ENCODE data around the gene SMIM35. TPM values are rescaled to one million over a fixed set of nuclear protein-coding genes. Genes with fewer than 3 reads are reported as not detected.

SMIM35 gene
- total RNA-seq, 3 donors from 2014 or later (not counting 1 experiment from before 2014, with no cell fraction given): 0.30 to 0.68 (median 0.33) TPM

DNA sequence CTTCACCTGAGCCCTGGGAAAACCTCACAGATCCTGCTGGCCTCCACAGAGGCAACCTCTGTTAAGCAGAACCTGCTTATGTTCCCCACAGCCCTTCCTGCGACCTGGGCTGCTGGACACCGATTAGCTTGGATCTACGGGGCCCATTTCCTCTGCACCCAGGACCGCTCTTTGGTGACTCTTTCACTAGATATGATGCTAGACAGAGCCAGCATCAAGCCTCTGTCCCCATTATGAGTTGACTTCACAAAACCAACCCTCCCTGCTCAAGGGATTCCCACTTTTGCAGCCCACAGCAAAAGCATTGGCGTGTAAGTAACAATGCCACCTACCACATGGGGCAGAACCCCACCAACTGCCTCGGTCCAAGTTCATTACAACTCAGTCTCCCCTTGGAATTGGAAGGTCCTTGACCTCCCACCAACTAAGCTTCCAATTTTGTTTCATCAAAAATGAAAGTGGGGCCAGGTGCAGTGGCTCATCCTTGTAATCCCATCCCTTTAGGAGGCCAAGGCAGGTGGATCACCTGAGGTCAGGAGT, 25.1 kb downstream of the SMIM35 start:
- TF ChIP-seq, protein P1, sequence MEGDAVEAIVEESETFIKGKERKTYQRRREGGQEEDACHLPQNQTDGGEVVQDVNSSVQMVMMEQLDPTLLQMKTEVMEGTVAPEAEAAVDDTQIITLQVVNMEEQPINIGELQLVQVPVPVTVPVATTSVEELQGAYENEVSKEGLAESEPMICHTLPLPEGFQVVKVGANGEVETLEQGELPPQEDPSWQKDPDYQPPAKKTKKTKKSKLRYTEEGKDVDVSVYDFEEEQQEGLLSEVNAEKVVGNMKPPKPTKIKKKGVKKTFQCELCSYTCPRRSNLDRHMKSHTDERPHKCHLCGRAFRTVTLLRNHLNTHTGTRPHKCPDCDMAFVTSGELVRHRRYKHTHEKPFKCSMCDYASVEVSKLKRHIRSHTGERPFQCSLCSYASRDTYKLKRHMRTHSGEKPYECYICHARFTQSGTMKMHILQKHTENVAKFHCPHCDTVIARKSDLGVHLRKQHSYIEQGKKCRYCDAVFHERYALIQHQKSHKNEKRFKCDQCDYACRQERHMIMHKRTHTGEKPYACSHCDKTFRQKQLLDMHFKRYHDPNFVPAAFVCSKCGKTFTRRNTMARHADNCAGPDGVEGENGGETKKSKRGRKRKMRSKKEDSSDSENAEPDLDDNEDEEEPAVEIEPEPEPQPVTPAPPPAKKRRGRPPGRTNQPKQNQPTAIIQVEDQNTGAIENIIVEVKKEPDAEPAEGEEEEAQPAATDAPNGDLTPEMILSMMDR (IDR thresholded peaks at IDR 0.05): no peak
- peaks cover 6% of the 10 kb centered on the region for H3K4me1 ChIP-seq (ENCODE audit: control insufficient read depth, insufficient read depth, low read length)
- no peak for ATAC-seq
- H3K27ac Mint-ChIP-seq: no peak overlapping the region
- no peak overlapping the region for H3K27ac ChIP-seq (ENCODE audit: low read length)
- H3K27me3 Mint-ChIP-seq (ENCODE audit: low read depth in 2 of 2): peaks cover 8 to 17% of the 10 kb centered on the region in 2 donors
- no peaks in the 10 kb centered on the region for H3K9me3 ChIP-seq (ENCODE audit: control insufficient read depth, insufficient read depth, low read length)
- no peak overlapping the region for H3K4me3 Mint-ChIP-seq
- H3K36me3 ChIP-seq (ENCODE audit: control insufficient read depth, insufficient read depth, low read length): no peaks in the 10 kb centered on the region
- no peak for DNase-seq
- intact Hi-C loops (cut with micrococcal nuclease): no loop called here
- H3K9me3 Mint-ChIP-seq: no peaks in the 10 kb centered on the region
- H3K4me3 ChIP-seq (ENCODE audit: low read length): no peak overlapping the region
- WGBS (ENCODE audit: insufficient coverage): 88% methylated on average over 6 of the region's 6 CpGs
- peaks cover 8 to 27% of the 10 kb centered on the region in 2 donors for H3K4me1 Mint-ChIP-seq
- no peaks in the 10 kb centered on the region for H3K36me3 Mint-ChIP-seq
- H3K27me3 ChIP-seq (ENCODE audit: control insufficient read depth, insufficient read depth, low read length): no peaks in the 10 kb centered on the region

DNA sequence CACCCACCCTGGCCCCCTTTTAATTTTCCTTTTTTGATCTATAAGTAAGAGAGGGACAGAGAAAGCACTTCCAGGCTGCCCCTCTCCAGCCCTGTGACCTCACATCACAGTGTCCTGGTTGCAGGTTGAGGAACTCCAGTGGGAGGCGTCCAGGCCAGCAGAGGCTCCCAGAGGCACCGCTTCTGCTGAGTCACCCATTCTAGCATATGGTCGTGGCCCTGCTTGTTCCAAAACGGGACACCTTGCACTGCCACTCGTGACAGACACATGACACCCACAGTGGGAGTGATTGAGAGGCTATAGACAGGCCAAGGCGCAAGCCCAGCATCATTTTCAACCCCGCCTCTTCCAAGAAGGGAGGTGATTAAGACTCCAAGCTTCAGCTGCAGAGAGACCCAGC, 25.9 kb downstream of the SMIM35 start:
- WGBS (ENCODE audit: insufficient coverage): 60% methylated on average over 7 of the region's 7 CpGs
- Histone ChIP-seq H3K4me3 (ENCODE audit: low read length) (no peak overlapping the region), H3K4me1 (ENCODE audit: control insufficient read depth, insufficient read depth, low read length) (peaks cover 4% of the 10 kb centered on the region), H3K27me3 (ENCODE audit: control insufficient read depth, insufficient read depth, low read length) (no peaks in the 10 kb centered on the region), H3K27ac (ENCODE audit: low read length) (no peak overlapping the region), H3K9me3 (ENCODE audit: control insufficient read depth, insufficient read depth, low read length) (no peaks in the 10 kb centered on the region), H3K36me3 (ENCODE audit: control insufficient read depth, insufficient read depth, low read length) (no peaks in the 10 kb centered on the region)
- intact Hi-C loops (cut with micrococcal nuclease): no loop called here
- Mint-ChIP-seq H3K27ac (no peak overlapping the region), H3K36me3 (no peaks in the 10 kb centered on the region), H3K4me3 (no peak overlapping the region), H3K9me3 (no peaks in the 10 kb centered on the region), H3K27me3 (ENCODE audit: low read depth in 2 of 2) (peaks cover 15 to 19% of the 10 kb centered on the region in 2 donors), H3K4me1 (peaks cover 8 to 24% of the 10 kb centered on the region in 2 donors)
- DNase-seq (no peak), ATAC-seq (no peak)
- TF ChIP-seq, protein P1 (IDR thresholded peaks at IDR 0.05): no peak

DNA sequence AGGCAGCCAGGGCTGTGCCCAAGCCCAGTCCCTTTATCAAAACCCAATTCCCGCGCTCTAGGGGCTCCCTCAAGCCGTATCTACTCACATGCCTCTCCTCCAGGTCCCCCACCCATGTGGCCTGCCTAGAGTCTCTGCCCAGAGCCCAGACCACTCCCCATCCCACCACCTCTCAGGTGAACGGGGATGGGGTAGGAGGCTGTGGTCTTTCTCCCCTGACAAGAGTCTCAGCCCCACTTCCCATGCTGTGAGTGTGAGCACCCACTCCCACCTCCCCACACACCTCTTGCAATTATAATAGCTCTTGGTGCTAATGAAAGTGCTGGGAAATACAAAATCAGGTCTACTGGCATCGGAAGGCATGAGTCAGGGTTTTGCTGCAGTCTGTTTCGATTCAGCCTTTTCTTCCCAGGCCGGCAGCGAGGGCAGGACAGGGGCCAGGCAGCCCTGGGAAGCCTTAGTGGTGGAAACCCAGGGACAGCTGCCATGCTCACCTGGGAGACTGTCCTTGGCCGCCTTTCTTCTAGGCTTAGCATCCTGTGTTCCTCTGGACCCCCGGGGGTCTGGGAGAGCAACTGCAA, 26.6 kb downstream of the SMIM35 start:
- H3K9me3 Mint-ChIP-seq: no peaks in the 10 kb centered on the region
- Histone ChIP-seq H3K36me3 (ENCODE audit: control insufficient read depth, insufficient read depth, low read length) (no peaks in the 10 kb centered on the region), H3K9me3 (ENCODE audit: control insufficient read depth, insufficient read depth, low read length) (no peaks in the 10 kb centered on the region), H3K27me3 (ENCODE audit: control insufficient read depth, insufficient read depth, low read length) (no peaks in the 10 kb centered on the region), H3K27ac (ENCODE audit: low read length) (no peak overlapping the region), H3K4me1 (ENCODE audit: control insufficient read depth, insufficient read depth, low read length) (no peaks in the 10 kb centered on the region), H3K4me3 (ENCODE audit: low read length) (no peak overlapping the region)
- H3K27me3 Mint-ChIP-seq (ENCODE audit: low read depth in 2 of 2): peaks cover 17 to 21% of the 10 kb centered on the region in 2 donors
- H3K4me1 Mint-ChIP-seq: peaks cover 2 to 17% of the 10 kb centered on the region in 2 donors
- DNase-seq (no peak), ATAC-seq (no peak)
- H3K27ac Mint-ChIP-seq: no peak overlapping the region
- TF ChIP-seq, protein P1 (IDR thresholded peaks at IDR 0.05): no peak
- 93% methylated on average over 9 of the region's 10 CpGs for WGBS (ENCODE audit: insufficient coverage)
- no peak overlapping the region for H3K4me3 Mint-ChIP-seq
- intact Hi-C loops (cut with micrococcal nuclease): no loop called here
- H3K36me3 Mint-ChIP-seq: no peaks in the 10 kb centered on the region

All from natural killer cell (primary cell).